ENCODE results near the gene NALCN.

The NALCN gene

DNA sequence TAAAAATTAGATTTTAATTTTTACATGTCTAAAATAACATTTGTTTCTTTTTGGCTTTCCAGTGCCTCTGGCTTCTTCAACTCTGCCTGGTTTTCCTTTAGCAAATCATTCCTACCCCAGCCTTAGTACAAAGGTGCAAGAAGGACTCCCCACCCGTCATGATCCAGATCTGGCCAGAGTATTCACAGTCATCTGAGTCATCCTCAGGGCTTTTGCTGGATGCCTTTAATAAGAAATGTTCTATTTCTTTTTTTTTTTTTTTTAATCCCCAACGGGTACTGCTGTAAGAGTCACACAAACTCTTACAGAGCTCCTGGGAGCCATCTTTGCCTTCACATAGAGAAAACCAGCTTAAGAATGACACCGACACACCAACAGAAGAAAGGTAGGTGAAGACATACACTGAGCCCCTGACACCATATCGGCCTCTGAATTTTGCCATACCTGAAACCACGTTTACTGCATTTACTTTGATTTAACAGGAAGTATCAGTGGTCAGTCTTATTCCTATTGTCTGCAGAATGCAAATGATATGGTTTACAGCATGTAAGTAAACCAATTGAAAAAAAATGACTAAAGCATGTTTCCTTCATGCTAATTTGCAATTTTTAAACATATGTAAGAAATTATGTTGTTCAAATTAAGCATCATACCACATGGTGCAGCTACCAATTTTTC lies 184.4 kb downstream of the NALCN start:
- Mint-ChIP-seq H3K36me3 (no peaks in the 10 kb centered on the region), H3K4me1 (no peaks in the 10 kb centered on the region), H3K4me3 (no peak overlapping the region), H3K9me3 (peaks cover 10% of the 10 kb centered on the region), H3K27me3 (peaks cover 5% of the 10 kb centered on the region), H3K27ac (no peak overlapping the region)

DNA sequence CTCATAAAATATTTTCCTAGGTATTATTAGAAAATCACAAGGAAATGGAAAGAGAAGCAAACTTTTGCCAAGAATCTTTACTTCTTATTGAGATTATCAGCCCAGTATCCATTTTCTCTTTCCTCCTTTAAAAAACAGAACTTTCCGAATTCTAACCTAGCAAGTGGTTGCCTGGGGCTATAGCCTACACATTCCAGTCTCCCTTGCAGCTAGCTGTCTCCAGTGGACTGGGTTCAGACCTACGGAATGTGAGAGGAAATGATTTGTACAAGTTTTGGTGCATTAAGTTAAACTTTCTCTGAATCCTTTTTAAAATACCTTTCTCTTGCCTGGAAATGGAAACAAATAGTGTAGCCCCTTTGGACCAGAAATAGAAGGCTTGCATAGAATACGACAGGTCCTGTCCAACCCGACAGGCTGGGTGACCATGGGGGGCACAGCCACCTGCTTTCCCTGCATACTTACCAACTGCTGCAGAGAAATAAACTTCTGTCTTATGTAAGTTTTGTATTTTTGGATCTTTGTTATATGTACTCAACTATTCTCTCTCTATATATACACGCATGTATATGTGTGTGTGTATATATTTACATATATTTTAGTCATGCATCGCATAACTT lies 185.9 kb downstream of the NALCN start:
- H3K27me3 Mint-ChIP-seq = peaks cover 10% of the 10 kb centered on the region
- no peak overlapping the region for H3K4me3 Mint-ChIP-seq
- H3K36me3 Mint-ChIP-seq = no peaks in the 10 kb centered on the region
- H3K4me1 Mint-ChIP-seq = no peaks in the 10 kb centered on the region
- peaks cover 10% of the 10 kb centered on the region for H3K9me3 Mint-ChIP-seq
- no peak overlapping the region for H3K27ac Mint-ChIP-seq

DNA sequence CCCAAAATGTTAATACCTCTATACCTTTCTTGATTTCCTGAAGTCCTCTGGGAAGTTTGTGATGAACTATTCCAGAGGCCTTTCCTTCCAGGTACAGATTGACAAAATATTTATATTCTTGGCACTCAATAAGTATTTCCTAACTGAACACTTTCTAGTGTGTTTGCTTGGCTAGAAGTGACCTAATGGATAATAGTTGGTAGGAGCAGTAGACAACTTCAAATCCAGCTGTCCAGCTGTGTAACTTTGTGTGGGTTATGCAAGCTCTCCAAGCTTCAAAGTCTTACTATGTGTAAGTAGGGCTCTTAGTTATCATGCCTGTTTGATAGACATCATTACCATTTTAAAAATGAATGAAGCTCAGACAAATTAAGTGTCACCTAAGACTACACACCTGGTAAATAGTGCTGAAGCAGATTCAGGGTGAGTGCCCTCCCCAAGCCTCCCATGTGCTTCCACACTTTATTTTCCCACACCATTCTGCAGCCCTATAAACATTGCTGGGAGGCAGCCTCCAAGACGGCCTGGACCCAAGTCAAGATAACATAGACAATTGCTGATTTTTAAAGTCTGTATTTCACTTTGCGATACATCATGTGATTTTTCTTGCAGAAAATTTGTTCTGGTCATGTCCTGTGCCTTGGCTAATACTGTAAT lies 196.6 kb downstream of the NALCN start:
- H3K36me3 Mint-ChIP-seq = no peaks in the 10 kb centered on the region
- peaks cover under 1% of the 10 kb centered on the region for H3K9me3 Mint-ChIP-seq
- no peaks in the 10 kb centered on the region for H3K4me1 Mint-ChIP-seq
- H3K27ac Mint-ChIP-seq = no peak overlapping the region
- H3K4me3 Mint-ChIP-seq = no peak overlapping the region
- H3K27me3 Mint-ChIP-seq = peaks cover 3% of the 10 kb centered on the region

DNA sequence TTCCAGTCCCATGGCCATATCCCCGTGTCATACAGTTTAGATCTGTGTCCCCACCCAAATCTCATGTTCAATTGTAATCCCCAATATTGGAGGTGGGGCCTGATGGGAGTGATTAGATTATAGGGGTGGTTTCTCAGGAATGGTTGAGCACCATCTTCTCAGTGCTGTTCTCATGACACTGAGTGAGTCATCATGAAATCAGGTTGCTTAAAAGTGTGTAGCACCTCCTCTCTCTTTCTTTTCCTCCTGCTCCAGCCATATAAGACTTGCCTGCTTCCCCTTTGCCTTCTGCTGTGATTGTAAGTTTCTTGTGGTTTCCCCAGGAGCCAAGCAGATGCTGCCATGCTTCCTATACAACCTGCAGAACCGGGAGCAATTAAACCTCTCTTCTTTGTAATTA lies 197.8 kb downstream of the NALCN start:
- peaks cover 5% of the 10 kb centered on the region for H3K9me3 Mint-ChIP-seq
- peaks cover 5% of the 10 kb centered on the region for H3K27me3 Mint-ChIP-seq
- no peak overlapping the region for H3K27ac Mint-ChIP-seq
- H3K36me3 Mint-ChIP-seq = no peaks in the 10 kb centered on the region
- H3K4me3 Mint-ChIP-seq = no peak overlapping the region
- no peaks in the 10 kb centered on the region for H3K4me1 Mint-ChIP-seq

DNA sequence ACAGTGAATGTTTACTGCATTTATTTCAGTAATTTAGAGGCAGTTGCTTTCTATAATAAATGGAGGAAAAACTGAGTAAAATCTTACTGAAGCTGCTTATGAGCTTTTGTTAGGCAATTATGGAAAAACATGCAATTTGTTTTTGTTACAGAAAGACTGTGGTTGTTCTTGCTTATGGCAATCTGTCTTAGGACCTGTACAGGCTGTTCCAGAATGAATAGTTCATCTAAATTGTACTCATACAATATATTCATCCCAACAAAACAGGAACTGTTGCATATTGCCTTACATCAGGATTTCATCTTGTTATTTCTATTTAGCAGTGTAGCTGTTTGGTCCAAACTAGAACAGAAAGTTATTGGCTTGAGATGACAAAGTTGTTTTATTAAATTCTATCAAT lies 199.2 kb downstream of the NALCN start:
- no peaks in the 10 kb centered on the region for H3K36me3 Mint-ChIP-seq
- no peak overlapping the region for H3K27ac Mint-ChIP-seq
- peaks cover 5% of the 10 kb centered on the region for H3K9me3 Mint-ChIP-seq

DNA sequence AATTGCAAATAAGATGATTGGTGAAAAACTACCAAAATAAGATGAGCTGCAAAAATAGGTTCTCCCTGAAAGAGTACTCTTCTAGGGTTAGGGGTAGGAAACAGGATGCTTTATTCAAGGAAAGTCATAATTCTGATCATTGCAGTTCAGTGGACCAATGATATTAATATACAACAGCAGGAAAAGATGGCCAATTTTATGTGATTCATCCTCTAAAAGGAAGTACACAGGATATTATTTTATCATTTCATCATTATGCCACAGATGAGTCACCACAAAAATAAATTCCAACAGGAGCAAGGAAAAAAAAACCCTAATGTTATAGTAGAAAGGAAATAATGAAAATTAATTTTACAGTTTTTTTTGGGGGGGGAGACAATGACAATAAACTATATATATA lies 205.0 kb downstream of the NALCN start:
- Mint-ChIP-seq H3K9me3 (peaks cover 5% of the 10 kb centered on the region), H3K27ac (no peak overlapping the region), H3K4me1 (no peaks in the 10 kb centered on the region), H3K27me3 (peaks cover 3% of the 10 kb centered on the region), H3K36me3 (no peaks in the 10 kb centered on the region), H3K4me3 (no peak overlapping the region)

More for the DNA sequence above, 199.2 kb downstream of the NALCN start:
- H3K4me1 Mint-ChIP-seq = no peaks in the 10 kb centered on the region
- no peak overlapping the region for H3K4me3 Mint-ChIP-seq
- H3K27me3 Mint-ChIP-seq = peaks cover 5% of the 10 kb centered on the region

DNA sequence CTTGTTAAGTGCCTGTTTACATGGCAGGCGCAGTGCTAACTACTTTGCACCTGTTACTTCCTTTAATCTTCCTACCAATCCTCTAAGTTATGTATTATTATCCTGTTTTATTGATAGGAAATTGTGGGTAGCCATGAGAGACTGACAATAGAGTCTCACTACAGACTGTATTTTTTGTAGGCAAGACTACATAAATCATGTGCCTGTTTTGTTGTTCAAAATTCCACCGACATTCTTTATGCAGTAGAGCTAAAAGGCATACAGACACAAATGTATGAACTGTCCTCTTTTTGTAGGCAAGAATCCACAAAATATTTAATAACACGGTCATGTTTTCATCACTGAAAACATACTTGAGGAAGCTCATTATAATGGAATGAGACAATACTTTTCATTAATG lies 205.5 kb downstream of the NALCN start:
- Mint-ChIP-seq H3K4me1 (no peaks in the 10 kb centered on the region), H3K9me3 (peaks cover 5% of the 10 kb centered on the region), H3K4me3 (no peak overlapping the region), H3K27ac (no peak overlapping the region), H3K36me3 (no peaks in the 10 kb centered on the region), H3K27me3 (peaks cover 3% of the 10 kb centered on the region)

DNA sequence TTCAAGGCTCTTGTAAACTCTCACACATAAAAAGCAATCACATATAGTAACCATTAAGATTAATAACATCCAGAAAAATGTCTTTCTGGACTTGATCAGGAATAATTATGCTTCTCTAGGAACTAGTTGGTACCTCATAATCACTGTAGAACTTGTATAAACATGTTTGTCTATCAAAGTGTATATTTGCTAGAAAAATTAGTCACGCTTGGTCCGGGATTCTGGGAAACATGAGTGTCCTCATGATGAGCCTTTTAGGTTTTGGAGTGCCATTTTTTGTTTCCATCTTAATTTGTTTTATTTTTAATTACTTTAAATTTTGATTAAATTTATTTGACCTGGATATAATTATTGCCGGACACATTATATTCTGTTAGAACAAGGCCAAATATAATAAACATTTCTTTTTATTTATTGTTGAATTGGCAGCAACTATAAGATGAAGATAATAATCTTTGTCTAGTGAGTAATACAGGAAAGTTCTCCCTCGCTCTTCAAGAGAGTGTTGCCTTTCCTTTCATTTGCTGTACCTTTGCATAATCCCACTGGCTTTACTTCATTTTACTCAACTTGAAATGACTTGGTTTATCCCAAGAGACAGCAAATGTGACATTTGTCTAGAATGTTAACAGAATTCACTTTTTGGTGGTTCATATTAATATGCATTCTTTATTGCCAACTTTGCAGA lies 207.0 kb downstream of the NALCN start:
- Mint-ChIP-seq H3K4me1 (no peaks in the 10 kb centered on the region), H3K36me3 (no peaks in the 10 kb centered on the region), H3K27ac (no peak overlapping the region), H3K4me3 (no peak overlapping the region), H3K9me3 (peaks cover under 1% of the 10 kb centered on the region), H3K27me3 (peaks cover 1% of the 10 kb centered on the region)

DNA sequence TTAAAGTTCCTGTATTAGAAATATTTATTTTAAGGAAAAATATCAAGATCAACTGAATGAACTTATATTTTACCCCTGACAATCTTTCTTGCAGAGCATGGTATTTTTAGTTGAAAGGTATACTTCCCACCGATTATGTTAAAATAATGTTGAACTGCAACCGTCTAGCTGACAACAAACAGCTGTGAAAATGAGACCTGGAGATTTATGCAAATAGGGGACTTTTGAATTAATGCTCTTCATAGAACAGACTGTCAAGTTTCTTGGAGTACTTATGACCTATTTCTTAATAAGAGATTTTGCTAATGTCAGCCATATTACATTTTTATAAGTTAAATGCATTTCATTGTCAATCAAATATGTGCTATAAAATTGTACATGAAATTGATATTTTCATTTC lies 210.9 kb downstream of the NALCN start:
- Mint-ChIP-seq H3K9me3 (no peaks in the 10 kb centered on the region), H3K27me3 (peaks cover 4% of the 10 kb centered on the region), H3K4me1 (no peaks in the 10 kb centered on the region), H3K36me3 (no peaks in the 10 kb centered on the region), H3K27ac (no peak overlapping the region), H3K4me3 (no peak overlapping the region)

DNA sequence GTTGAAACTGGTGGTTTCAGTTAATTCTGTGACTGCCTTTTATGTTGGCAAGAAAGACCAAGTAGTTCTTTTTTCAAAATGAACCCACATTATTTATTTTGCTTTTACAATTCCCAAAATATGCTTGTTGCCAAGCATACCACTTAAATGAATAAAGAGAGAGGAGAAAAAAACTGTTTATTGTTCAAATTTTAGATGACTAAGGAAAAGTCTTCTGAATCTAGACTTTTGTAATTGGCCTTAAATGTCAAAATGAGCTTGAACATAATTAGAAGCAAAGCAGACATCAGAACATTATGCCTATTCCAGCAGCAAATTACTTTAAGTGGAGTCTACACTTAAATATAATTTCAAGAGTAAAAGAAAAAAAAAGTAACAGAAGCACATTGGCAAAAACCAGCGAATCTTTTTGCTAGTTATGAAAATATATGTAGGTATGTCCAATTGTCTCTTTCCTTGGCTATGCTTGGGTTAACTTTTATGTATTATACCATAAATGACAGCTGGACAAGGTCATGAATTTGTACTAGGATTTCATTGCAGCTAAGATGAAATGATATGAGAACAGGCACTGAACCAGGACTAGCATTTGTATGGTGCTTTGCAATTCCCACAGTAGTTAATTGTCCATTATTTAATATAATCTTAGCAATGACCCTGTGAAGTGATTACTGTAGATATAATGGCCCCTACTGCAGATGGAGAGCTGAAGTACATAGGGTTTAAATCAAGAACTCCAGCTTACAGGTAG lies 211.9 kb downstream of the NALCN start:
- H3K4me1 Mint-ChIP-seq = no peaks in the 10 kb centered on the region
- H3K27me3 Mint-ChIP-seq = peaks cover 4% of the 10 kb centered on the region
- no peak overlapping the region for H3K4me3 Mint-ChIP-seq
- no peaks in the 10 kb centered on the region for H3K36me3 Mint-ChIP-seq
- no peak overlapping the region for H3K27ac Mint-ChIP-seq
- no peaks in the 10 kb centered on the region for H3K9me3 Mint-ChIP-seq

DNA sequence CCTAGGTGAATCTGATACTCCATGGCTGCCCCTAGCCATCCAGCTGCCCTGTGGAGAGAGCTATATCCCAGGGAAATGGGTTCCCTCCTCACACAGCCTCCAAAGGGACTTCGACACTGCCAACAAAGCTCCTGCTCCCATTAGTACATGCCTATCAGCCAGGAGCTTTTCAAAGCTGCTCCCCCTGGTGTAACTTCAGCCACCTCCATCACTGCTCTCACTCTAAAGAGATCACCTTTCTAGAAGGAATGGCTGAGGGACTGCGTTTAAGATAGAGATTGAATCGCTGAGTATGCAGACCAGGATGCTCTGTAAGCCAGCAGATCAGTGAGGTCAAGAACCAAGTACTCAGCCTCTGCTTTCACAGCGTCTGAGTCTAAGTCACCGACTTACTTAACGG lies 213.7 kb downstream of the NALCN start:
- H3K9me3 Mint-ChIP-seq = no peaks in the 10 kb centered on the region
- H3K36me3 Mint-ChIP-seq = no peaks in the 10 kb centered on the region
- H3K4me3 Mint-ChIP-seq = no peak overlapping the region
- no peaks in the 10 kb centered on the region for H3K4me1 Mint-ChIP-seq
- no peak overlapping the region for H3K27ac Mint-ChIP-seq
- peaks cover 5% of the 10 kb centered on the region for H3K27me3 Mint-ChIP-seq

DNA sequence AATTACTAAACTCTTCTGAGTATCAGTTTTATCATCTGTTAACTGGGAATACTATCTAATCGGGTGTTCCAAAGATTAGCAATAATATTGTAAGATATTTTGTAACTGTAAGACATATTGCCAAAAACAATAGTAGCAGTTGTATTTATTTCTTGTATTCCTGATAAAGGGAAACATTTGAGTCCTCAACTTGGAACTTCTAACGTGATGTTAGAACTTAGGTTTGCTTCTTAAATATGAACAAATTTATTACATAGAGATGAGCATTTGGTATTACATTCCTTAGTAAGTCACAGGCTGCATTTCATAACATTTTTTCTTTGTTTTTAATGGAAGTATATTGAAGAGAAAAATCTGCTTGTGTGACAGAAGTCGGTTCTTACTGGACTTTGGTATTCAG lies 225.3 kb downstream of the NALCN start:
- Mint-ChIP-seq H3K27me3 (peaks cover 6% of the 10 kb centered on the region), H3K4me3 (no peak overlapping the region), H3K27ac (no peak overlapping the region), H3K9me3 (no peaks in the 10 kb centered on the region), H3K36me3 (no peaks in the 10 kb centered on the region), H3K4me1 (no peaks in the 10 kb centered on the region)

DNA sequence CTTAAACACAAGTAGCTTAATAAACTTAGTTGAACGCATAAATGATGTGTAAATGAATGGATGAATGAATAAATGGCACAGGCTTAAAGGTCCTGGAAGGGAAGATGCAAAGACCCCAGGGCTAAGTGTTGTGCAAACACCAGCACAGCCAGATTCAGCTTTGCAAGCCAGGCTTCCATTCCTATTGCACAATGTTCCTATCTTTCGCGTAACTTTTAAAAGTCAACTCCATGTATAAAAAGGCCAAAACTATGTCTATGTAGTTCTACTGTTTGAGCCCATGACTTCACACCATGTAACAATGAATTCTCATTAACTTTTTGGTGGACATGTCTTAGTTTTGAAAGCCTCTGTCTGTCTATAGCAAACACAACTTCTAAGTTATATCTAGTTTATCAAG lies 226.0 kb downstream of the NALCN start:
- no peak overlapping the region for H3K4me3 Mint-ChIP-seq
- peaks cover 7% of the 10 kb centered on the region for H3K27me3 Mint-ChIP-seq
- no peaks in the 10 kb centered on the region for H3K36me3 Mint-ChIP-seq
- H3K27ac Mint-ChIP-seq = no peak overlapping the region
- no peaks in the 10 kb centered on the region for H3K4me1 Mint-ChIP-seq
- no peaks in the 10 kb centered on the region for H3K9me3 Mint-ChIP-seq

DNA sequence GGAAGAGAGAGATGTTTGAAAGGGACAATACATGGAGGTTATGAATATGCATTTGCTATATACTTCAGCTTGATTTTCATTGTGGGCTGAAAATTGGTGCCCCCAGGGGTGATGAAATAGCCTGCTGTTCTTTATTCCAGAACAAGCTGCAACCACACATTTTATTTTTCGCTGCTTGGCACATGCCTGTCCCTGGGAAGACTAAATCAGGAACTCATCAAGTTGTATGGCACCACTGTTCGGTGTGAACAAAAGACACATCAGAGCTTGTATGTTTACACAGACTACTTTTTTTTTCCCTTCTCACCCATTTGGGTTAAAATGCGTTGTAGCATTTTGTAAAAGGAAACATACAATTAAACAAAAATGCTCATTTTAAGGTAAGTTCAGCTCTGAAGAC lies 230.7 kb downstream of the NALCN start:
- no peak overlapping the region for H3K27ac Mint-ChIP-seq
- peaks cover 16% of the 10 kb centered on the region for H3K27me3 Mint-ChIP-seq
- H3K4me1 Mint-ChIP-seq = no peaks in the 10 kb centered on the region
- H3K4me3 Mint-ChIP-seq = no peak overlapping the region
- no peaks in the 10 kb centered on the region for H3K9me3 Mint-ChIP-seq
- H3K36me3 Mint-ChIP-seq = no peaks in the 10 kb centered on the region

DNA sequence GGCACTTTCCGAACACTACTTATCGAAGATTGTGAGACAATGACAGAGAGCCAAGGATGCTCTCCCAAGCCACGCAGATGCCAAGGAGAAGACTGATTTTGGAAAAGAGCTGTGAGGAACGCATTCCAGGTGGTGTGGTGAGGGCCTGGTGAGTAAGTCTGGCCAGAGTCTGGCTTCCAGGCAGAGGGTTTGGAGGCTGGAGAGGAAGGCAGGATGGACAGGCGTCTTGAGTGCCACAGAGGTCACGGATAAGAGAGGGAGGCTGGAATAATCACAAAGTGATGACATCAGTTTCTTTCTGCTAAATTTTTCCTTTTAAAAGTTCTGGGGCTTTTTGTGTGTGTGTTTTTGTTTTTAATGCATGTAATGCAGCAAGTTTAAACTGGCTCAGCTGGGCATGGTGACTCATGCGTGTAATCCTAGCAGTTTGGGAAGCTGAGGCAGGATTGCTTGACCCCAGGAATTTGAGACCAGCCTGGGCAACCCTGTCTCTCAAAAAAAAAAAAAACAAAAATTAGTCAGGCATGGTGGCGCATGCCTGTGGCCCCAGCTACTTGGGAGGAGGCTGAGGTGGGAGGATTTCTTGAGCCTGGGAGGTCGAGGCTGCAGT lies 235.1 kb downstream of the NALCN start:
- H3K36me3 Mint-ChIP-seq = no peaks in the 10 kb centered on the region
- no peaks in the 10 kb centered on the region for H3K9me3 Mint-ChIP-seq
- no peak overlapping the region for H3K4me3 Mint-ChIP-seq
- no peak overlapping the region for H3K27ac Mint-ChIP-seq
- no peaks in the 10 kb centered on the region for H3K4me1 Mint-ChIP-seq
- peaks cover 9% of the 10 kb centered on the region for H3K27me3 Mint-ChIP-seq
